H9 (cell line): ENCODE measurements around the gene ZNF611. TPM values are rescaled to one million over a fixed set of nuclear protein-coding genes. Genes with fewer than 3 reads are reported as not detected.

Source experiments
- DNase-seq: peaks from one replicate; pipeline ENCODE4 v3.0.0-alpha.2; 2017
- H2AFZ ChIP-seq: one replicate; pipeline ENCODE4 v1.6.1; 2013; ENCODE audit warnings: mild to moderate bottlenecking, low read length, control low read depth, moderate library complexity
- H2AK5ac ChIP-seq: 2 replicates; pipeline ENCODE4 v1.6.1; 2013; ENCODE audit warnings: low read length, control low read depth, mixed read lengths; ENCODE audit not compliant: insufficient read length
- H2BK120ac ChIP-seq: one replicate; pipeline ENCODE4 v1.6.1; 2013; ENCODE audit warnings: low read depth, mild to moderate bottlenecking, low read length, control low read depth, inconsistent platforms; ENCODE audit not compliant: poor library complexity, severe bottlenecking
- H2BK12ac ChIP-seq: 2 replicates; pipeline ENCODE4 v1.6.1; 2013; ENCODE audit warnings: low read length, control low read depth, mixed read lengths, low read depth; ENCODE audit not compliant: insufficient read length
- H2BK15ac ChIP-seq: 2 replicates; pipeline ENCODE4 v1.6.1; 2013; ENCODE audit warnings: low read depth, low read length, control low read depth
- H2BK20ac ChIP-seq: one replicate; pipeline ENCODE4 v1.6.1; 2013; ENCODE audit warnings: low read depth, mild to moderate bottlenecking, low read length, control low read depth, inconsistent platforms; ENCODE audit not compliant: poor library complexity, severe bottlenecking
- H2BK5ac ChIP-seq: 2 replicates; pipeline ENCODE4 v1.6.1; 2013; ENCODE audit warnings: low read length, control low read depth, mixed read lengths; ENCODE audit not compliant: insufficient read length
- H3K14ac ChIP-seq: 2 replicates; pipeline ENCODE4 v1.6.1; 2013; ENCODE audit warnings: low read length, control low read depth; ENCODE audit not compliant: insufficient read depth
- H3K18ac ChIP-seq: 2 replicates; pipeline ENCODE4 v1.6.1; 2013; ENCODE audit warnings: low read depth, mild to moderate bottlenecking, mixed read lengths, low read length, control low read depth; ENCODE audit not compliant: insufficient read length
- H3K23ac ChIP-seq: 2 replicates; pipeline ENCODE4 v1.6.1; 2013; ENCODE audit warnings: low read length, control low read depth, mixed read lengths, low read depth; ENCODE audit not compliant: insufficient read length
- H3K23me2 ChIP-seq: 2 replicates; pipeline ENCODE4 v1.6.1; 2013; ENCODE audit warnings: low read depth, mild to moderate bottlenecking, mixed read lengths, low read length, control low read depth; ENCODE audit not compliant: insufficient read length, poor library complexity, severe bottlenecking
- H3K27ac ChIP-seq: 2 replicates; pipeline ENCODE4 v1.5.1; 2013; ENCODE audit warnings: low read length, control low read depth, mixed read lengths, low read depth; ENCODE audit not compliant: insufficient read length
- H3K27me3 ChIP-seq: 2 replicates; pipeline ENCODE4 v1.6.1; 2013; ENCODE audit warnings: low read length, control low read depth, inconsistent platforms; ENCODE audit not compliant: insufficient read depth
- H3K4ac ChIP-seq: 2 replicates; pipeline ENCODE4 v1.6.1; 2013; ENCODE audit warnings: low read depth, mild to moderate bottlenecking, control low read depth, inconsistent platforms, low read length, moderate library complexity
- H3K4me1 ChIP-seq: 2 replicates; pipeline ENCODE4 v1.6.1; 2013; ENCODE audit warnings: low read length, control low read depth, inconsistent platforms; ENCODE audit not compliant: insufficient read depth
- H3K4me2 ChIP-seq: 2 replicates; pipeline ENCODE4 v1.6.1; 2013; ENCODE audit warnings: low read length, control low read depth, mixed read lengths; ENCODE audit not compliant: insufficient read length, insufficient read depth
- H3K56ac ChIP-seq: 2 replicates; pipeline ENCODE4 v1.6.1; 2013; ENCODE audit warnings: low read depth, mild to moderate bottlenecking, mixed read lengths, low read length, control low read depth; ENCODE audit not compliant: insufficient read length
- H3K79me1 ChIP-seq: 2 replicates; pipeline ENCODE4 v1.6.1; 2013; ENCODE audit warnings: low read depth, mild to moderate bottlenecking, moderate library complexity, low read length, control low read depth, inconsistent platforms; ENCODE audit not compliant: insufficient read depth, poor library complexity, severe bottlenecking
- H3K79me2 ChIP-seq: 2 replicates; pipeline ENCODE4 v1.6.1; 2013; ENCODE audit warnings: low read length, control low read depth, inconsistent platforms; ENCODE audit not compliant: insufficient read depth
- H3K9ac ChIP-seq: 2 replicates; pipeline ENCODE4 v1.6.1; 2013; ENCODE audit warnings: low read length, control low read depth, mixed read lengths; ENCODE audit not compliant: insufficient read length; ENCODE audit errors: extremely low read depth
- H3K9me3 ChIP-seq: one replicate; pipeline ENCODE4 v1.6.1; 2013; ENCODE audit warnings: low read depth, low read length, inconsistent platforms; ENCODE audit not compliant: control insufficient read depth
- H3T11ph ChIP-seq: one replicate; pipeline ENCODE4 v1.6.1; 2013; ENCODE audit warnings: mild to moderate bottlenecking, low read length, control low read depth, inconsistent platforms
- H4K20me1 ChIP-seq: one replicate; pipeline ENCODE4 v1.6.1; 2013; ENCODE audit not compliant: control insufficient read depth, insufficient read length, insufficient read depth
- H4K5ac ChIP-seq: 2 replicates; pipeline ENCODE4 v1.6.1; 2013; ENCODE audit warnings: low read depth, mild to moderate bottlenecking, mixed read lengths, low read length, control low read depth; ENCODE audit not compliant: insufficient read length
- H4K8ac ChIP-seq: replicated peaks from 2 replicates; pipeline ENCODE4 v1.6.1; 2013; ENCODE audit warnings: low read length, control low read depth, mixed read lengths, low read depth; ENCODE audit not compliant: insufficient read length
- H4K91ac ChIP-seq: 2 replicates; pipeline ENCODE4 v1.6.1; 2013; ENCODE audit warnings: low read depth, mild to moderate bottlenecking, moderate library complexity, mixed read lengths, low read length, control low read depth; ENCODE audit not compliant: insufficient read length
- H3K27ac Mint-ChIP-seq, 3 experiments: 2 replicates in 2 of 3; 3 replicates in 1 of 3; pipeline ENCODE4 v1.8.0; 2020 to 2021; ENCODE audit warnings: mixed read lengths in 3 of 3, mild to moderate bottlenecking in 1 of 3, moderate library complexity in 1 of 3
- H3K27me3 Mint-ChIP-seq: 2 replicates; pipeline ENCODE4 v1.8.0; 2021; ENCODE audit warnings: low read depth, mild to moderate bottlenecking, moderate library complexity, mixed read lengths
- H3K36me3 Mint-ChIP-seq, 3 experiments: 2 replicates in 2 of 3; 3 replicates in 1 of 3; pipeline ENCODE4 v1.8.0; 2020 to 2021; ENCODE audit warnings: low read depth in 3 of 3, mixed read lengths in 3 of 3; ENCODE audit not compliant: insufficient read depth in 1 of 3
- H3K4me1 Mint-ChIP-seq, 2 experiments: 2 replicates each; pipeline ENCODE4 v1.8.0; 2020; ENCODE audit warnings: mixed read lengths in 2 of 2
- H3K4me3 Mint-ChIP-seq, 2 experiments: 2 replicates in 1 of 2; 3 replicates in 1 of 2; pipeline ENCODE4 v1.8.0; 2020 to 2021; ENCODE audit warnings: mild to moderate bottlenecking in 2 of 2, mixed read lengths in 2 of 2, moderate library complexity in 1 of 2
- H3K9me3 Mint-ChIP-seq, 2 experiments: 2 replicates in 1 of 2; 3 replicates in 1 of 2; pipeline ENCODE4 v1.8.0; 2020; ENCODE audit warnings: mild to moderate bottlenecking in 2 of 2, mixed read lengths in 2 of 2, moderate library complexity in 1 of 2
- CTCF ChIP-seq: fragments of 200-600 bp; sonication (generic); conservative IDR thresholded peaks from 3 replicates; pipeline ENCODE4 v1.8.0; 2021; ENCODE audit warnings: antibody characterized with exemption, mild to moderate bottlenecking
- WGBS: extraction: QIAGEN DNeasy Blood & Tissue Kit; methylation state at CpG from one replicate; pipeline ENCODE4 v1.1.7; 2013; ENCODE audit warnings: missing lambda C conversion rate, low lambda C conversion rate, mixed read lengths; ENCODE audit not compliant: insufficient read length; ENCODE audit errors: extremely low coverage; 5-methylcytosine and 5-hydroxymethylcytosine counted together
- total RNA-seq: library from RNA; stranded (reverse); gene quantifications from 2 replicates; pipeline ENCODE4 v1.2.1, GENCODE V29; 2021

ZNF611 gene
- total RNA-seq, 1 experiment from 2014 or later, result 25.6 TPM

DNA sequence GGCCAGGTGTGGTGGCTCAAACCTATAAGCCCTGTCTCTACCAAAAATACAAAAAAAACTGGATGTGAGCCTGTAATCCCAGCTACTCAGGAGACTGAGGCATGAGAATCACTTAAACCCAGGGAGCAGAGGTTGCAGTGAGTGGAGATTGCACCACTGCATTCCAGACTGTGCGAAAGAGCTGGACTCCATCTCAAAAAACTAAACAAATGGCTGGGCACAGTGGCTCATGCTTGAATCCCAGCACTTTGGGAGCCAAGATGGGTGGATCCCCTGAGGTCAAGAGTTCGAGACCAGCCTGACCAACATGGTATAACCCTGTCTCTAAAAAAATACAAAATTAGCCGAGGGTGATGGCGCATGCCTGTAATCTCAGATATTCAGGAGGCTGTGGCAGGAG lies 61.8 kb downstream of the ZNF611 start:
- Histone ChIP-seq H3K56ac (no peak overlapping the region), H3K18ac (no peak overlapping the region), H2BK5ac (no peak overlapping the region), H3K4me1 (peaks cover 5% of the 10 kb centered on the region; the same call in 1 of the 2 replicates), H4K20me1 (no peaks in the 10 kb centered on the region), H4K8ac (no peak overlapping the region), H3K4ac (no peak overlapping the region), H3K4me2 (no peak overlapping the region), H3K23ac (no peak overlapping the region), H3K27ac (no peak overlapping the region), H2BK20ac (no peak overlapping the region), H3K9ac (no peak overlapping the region), H3K27me3 (no peaks in the 10 kb centered on the region), H3K79me1 (no peaks in the 10 kb centered on the region), H3K14ac (no peak overlapping the region), H4K91ac (no peak overlapping the region), H2BK120ac (no peak overlapping the region), H3T11ph (no peak overlapping the region), H2AK5ac (no peak overlapping the region), H3K9me3 (no peaks in the 10 kb centered on the region), H2BK15ac (no peak overlapping the region), H2BK12ac (no peak overlapping the region), H3K23me2 (no peaks in the 10 kb centered on the region), H4K5ac (no peak overlapping the region), H3K79me2 (no peaks in the 10 kb centered on the region), H2AFZ (no peak overlapping the region)
- Mint-ChIP-seq H3K9me3 (peaks cover 13 to 24% of the 10 kb centered on the region in 2 experiments), H3K27me3 (no peaks in the 10 kb centered on the region), H3K4me3 (no peak overlapping the region), H3K27ac (no peak overlapping the region), H3K4me1 (peaks cover 19 to 22% of the 10 kb centered on the region in 2 experiments), H3K36me3 (peaks cover 21 to 26% (median 25%) of the 10 kb centered on the region in 3 experiments)
- WGBS, result no CpG with 5 or more reads among the region's 4 CpGs
- no peak for TF ChIP-seq CTCF
- DNase-seq, result no peak
